ENCODE results near the gene TBL1X.
"Not testable (repeated sequence)": the region's sequence is repeated elsewhere in the genome, so short reads cannot be mapped to it uniquely, and the experiment has no call there.

TBL1X gene

GRCh38 chrX:9765737-9766097, 300.9 kb downstream of the TBL1X start, which contains the start of gene GPR143:
GPR143 (minus strand) TSS chrX:9765847; CDS start chrX:9765817, 30 bp downstream.
- DNase-seq (ENCODE audit: low read depth): no peak

DNA sequence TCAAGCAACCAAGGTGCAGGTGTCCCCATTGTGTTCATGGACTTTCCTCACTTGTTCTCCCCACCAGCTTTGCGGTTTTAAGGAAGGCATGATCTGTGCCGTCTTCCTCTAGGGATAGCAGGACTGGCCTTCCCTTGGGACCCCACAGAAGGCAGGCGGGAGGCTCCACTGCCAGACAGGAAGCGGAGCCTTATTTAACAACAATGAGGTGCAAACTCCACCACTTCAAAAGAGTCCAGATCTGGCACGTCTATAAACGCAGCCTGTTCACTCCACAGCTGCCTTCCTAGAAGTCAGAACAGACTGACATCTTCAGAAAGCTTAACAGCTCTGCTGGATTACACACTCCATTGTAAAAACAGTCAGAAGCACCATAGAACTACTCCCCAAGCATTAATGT, 302.5 kb downstream of the TBL1X start:
- DNase-seq (ENCODE audit: low read depth): no peak

DNA sequence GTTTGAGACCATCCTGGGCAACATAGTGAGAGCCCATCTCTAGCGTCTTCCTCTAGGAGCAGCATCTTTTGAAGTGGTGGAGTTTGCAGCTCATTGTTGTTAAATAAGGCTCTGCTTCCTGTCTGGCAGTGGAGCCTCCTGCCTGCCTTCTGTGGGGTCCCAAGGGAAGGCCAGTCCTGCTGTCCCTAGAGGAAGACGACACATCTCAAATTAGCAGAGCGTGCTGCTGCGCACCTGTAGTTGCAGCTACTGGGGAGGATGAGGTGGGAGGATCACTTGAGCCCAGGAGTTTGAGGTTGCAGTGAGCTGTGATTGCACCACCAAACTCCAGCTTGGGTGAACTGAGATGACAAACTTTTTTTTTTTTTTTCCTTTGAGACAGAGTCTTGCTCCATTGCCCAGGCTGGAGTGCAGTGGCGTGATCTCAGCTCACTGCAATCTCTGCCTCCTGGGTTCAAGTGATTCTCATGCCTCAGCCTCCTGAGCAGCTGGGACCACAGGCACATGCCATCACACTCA, 303.5 kb downstream of the TBL1X start:
- not testable (repeated sequence) for DNase-seq (ENCODE audit: low read depth)

GRCh38 chrX:9770319-9770718, 305.5 kb downstream of the TBL1X start:
- no peak for DNase-seq (ENCODE audit: low read depth)

DNA sequence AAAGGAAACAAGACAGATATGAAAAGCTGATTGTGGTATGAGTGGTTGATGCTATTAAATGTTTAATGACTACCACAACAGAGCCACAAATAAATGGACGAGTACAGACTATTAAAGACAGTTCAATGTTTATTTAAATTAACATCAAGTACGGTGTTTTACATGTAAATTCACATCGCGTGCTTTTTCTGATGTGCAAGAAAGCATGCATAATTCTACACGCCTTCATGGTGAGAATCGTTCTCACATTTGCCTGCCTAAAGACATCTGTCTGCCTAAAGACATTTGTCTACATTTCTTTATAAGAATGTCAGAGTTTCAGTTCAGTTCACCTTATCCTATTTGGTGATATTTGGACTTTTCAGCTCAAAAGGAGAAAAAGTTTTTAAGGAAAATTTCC, 308.1 kb downstream of the TBL1X start:
- no peak for DNase-seq (ENCODE audit: low read depth)

DNA sequence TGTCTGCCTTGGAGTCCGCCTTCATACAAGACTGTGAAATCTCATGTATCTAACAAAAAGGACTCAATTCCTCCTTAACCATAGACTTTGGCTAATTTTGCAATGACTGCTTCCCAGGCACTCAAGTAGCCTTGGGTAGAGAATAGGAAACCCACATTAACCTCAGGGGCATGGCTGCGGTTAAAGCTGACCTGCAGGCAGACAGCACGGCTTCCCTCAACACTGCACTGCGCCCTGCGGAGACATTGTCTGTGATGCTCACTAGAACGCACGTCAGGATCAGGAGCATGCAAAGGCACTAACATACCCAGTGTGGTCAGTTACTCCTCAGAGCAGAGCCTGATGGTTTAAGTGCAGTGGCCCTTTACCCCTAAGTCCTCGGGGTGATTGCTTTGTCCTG, 311.1 kb downstream of the TBL1X start:
- no peak for DNase-seq (ENCODE audit: low read depth)

GRCh38 chrX:9781941-9782340, 317.1 kb downstream of the TBL1X start:
- DNase-seq (ENCODE audit: low read depth): no peak

- DNase-seq (ENCODE audit: low read depth): no peak
These were observed 319.5 kb downstream of the TBL1X start for GRCh38 chrX:9784332-9784731.

DNA sequence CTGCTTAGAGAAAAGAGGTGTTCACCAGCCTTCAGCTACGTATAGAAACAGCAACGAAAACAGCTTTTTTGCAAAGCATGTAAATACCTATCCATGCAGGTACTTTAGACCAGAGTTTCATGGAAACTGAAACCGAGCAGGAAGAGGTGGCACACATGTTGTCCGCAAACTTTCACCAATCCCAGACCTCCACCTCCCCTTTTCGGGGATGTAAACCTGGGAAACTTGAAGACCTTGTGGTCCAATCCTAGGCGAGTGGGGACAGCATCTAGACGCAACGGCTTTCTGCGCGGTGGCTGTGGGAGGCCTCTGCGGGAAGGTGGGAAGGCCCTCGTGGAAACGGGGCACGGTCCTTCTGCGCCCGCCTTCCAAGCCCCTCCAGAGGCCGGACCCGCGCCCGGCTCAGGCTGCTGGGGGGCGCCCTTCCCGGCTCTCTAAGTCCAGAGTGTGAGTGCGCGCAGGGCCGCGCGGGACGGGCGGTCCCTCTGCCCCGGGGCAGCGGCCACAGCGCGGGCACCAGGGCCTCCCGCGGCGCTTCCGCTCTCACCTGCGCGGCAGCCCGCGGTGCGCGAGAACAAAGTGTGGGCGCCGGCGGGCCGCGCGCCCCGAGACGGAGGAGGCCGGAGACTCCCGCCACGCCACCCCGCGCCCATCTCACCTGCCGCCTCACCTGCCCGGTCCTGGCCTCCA, 320.5 kb downstream of the TBL1X start:
- DNase-seq (ENCODE audit: low read depth): no peak

DNA sequence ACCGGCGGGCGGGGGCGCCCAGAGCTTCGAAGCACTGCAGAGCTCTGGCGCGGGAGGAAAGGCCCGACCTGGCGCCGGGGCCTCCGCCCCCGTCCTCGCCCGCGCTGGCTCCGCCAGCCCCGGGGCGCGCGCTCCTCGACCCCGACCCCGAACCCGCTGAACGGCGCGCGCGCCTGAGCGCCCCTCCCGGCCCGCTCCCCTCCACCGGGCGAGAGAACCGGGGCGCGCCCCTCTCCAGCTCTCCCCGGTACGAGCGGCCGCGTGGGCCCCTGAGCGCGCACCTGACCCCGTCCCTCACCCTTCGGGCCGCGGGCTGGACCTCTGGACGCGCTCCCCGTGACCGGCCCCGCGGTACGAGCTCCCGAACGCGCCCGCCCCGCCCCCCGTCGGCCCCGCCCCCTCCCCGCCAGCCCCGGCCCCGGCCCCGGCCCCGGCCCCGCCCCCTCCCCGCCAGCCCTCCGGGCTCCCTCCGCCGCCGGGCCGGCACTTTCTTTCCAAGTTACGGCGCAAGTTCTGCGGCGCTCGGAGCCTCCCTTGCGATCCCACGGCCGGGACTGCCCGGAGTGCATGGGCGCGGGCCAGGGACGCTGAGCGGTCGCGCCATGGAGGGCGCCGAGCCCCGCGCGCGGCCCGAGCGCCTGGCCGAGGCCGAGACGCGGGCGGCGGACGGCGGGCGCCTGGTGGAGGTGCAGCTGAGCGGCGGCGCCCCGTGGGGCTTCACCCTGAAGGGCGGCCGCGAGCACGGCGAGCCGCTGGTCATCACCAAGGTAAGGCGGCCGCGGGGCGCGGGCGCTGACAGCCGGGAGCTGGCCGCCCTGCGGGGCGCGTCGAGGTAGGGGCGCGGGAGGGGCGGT, 321.3 kb downstream of the TBL1X start, which contains the start of gene SHROOM2:
Gene SHROOM2, plus strand, starts transcription at position 486 of the 854 bp plus-strand sequence. Its CDS starts 117 bp downstream, at position 603.
- DNase-seq (ENCODE audit: low read depth): no peak

- DNase-seq (ENCODE audit: low read depth): no peak
These were observed 322.2 kb downstream of the TBL1X start for GRCh38 chrX:9786798-9787635.

GRCh38 chrX:9788911-9789310, 324.1 kb downstream of the TBL1X start:
- DNase-seq (ENCODE audit: low read depth): no peak

GRCh38 chrX:9789555-9789954, 324.7 kb downstream of the TBL1X start:
- no peak for DNase-seq (ENCODE audit: low read depth)

Data from stimulated activated CD4-positive, alpha-beta T cell treated with anti-CD3 and anti-CD28 coated beads, Interleukin-2, amount 100 ng/mL, for 4 hours (primary cell).